H1 (cell line): ENCODE measurements around the gene ADH1A. TPM values are rescaled to one million over a fixed set of nuclear protein-coding genes. Genes with fewer than 3 reads are reported as not detected.

Experiments
- ATF3 ChIP-seq: IDR thresholded peaks from 2 replicates; pipeline ENCODE4 v1.6.1; 2011; ENCODE audit warnings: low read depth, mild to moderate bottlenecking, low read length; ENCODE audit not compliant: insufficient read depth
- FOSL1 ChIP-seq: IDR thresholded peaks from 2 replicates; pipeline ENCODE4 v1.6.1; 2011; ENCODE audit warnings: mild to moderate bottlenecking, low read depth, low read length, moderate library complexity; ENCODE audit not compliant: insufficient read depth
- HDAC6 ChIP-seq: IDR thresholded peaks from one replicate; pipeline ENCODE4 v1.7.1; 2012; ENCODE audit warnings: low read depth, mild to moderate bottlenecking, inconsistent platforms, low read length, moderate library complexity
- NANOG ChIP-seq: IDR thresholded peaks from 2 replicates; pipeline ENCODE4 v1.6.1; 2011; ENCODE audit warnings: low read length, low read depth, mild to moderate bottlenecking, inconsistent platforms; ENCODE audit not compliant: insufficient read depth, poor library complexity, severe bottlenecking
- USF2 ChIP-seq: IDR thresholded peaks from 2 replicates; pipeline ENCODE4 v1.6.1; 2011; ENCODE audit warnings: low read length, improper control_type of control experiment
- polyA plus RNA-seq, 7 experiments: library from polyadenylated mRNA; depleted of rRNA in 3 of 7; stranded (reverse) in 5 of 7; unstranded in 2 of 7; fragments of >200 nt in 5 of 7; fragments of 200-250 nt in 2 of 7; gene quantifications; 1 replicate in 5 of 7; 2 replicates in 1 of 7; 4 replicates in 1 of 7; pipeline versions ENCODE4 v1.2.1 to v1.2.3, GENCODE V29; 2011 to 2013; ENCODE audit warnings: missing spikeins in 2 of 7, mixed read lengths in 2 of 7
- total RNA-seq: library from RNA; stranded (reverse); fragmentation: NEBNext Ultra II Directional; extraction: Animal tissue kit (Norgen Biotek cat#: 25700); gene quantifications from 2 replicates; pipeline ENCODE4 v1.2.1, GENCODE V29; 2021

ADH1A gene
- total and polyA plus RNA-seq, 2 of the 8 experiments (the other 6 are each of a cell fraction or from before 2014, with no cell fraction given): not detected

- TF ChIP-seq ATF3 (no peak), FOSL1 (no peak), HDAC6 (no peak), NANOG (no peak), USF2 (no peak)
- TF ChIP-seq, all 59 proteins: peak for 0
Observed at GRCh38 chr4:99305638-99306400, 15.0 kb upstream of the ADH1A start (continued).
